Coronary artery (tissue), 2 donors: ENCODE results near the gene RAB11FIP5.
"Not testable (repeated sequence)": the region's sequence is repeated elsewhere in the genome, so short reads cannot be mapped to it uniquely, and the experiment has no call there.

Source experiments
- DNase-seq: peaks from one replicate; pipeline ENCODE4 v3.0.0-alpha.2; 2017; ENCODE audit warnings: low spot score
- H3K27ac ChIP-seq, 2 donors: fragments of 200-600 bp; sonication (generic); one replicate each; pipeline ENCODE4 v1.5.1; 2016 to 2019
- H3K4me3 ChIP-seq: fragments of 200-600 bp; sonication (generic); 2 replicates; pipeline ENCODE4 v1.5.1; 2016; ENCODE audit warnings: mild to moderate bottlenecking, moderate library complexity
- TF ChIP-seq, protein P1 (sequence below): fragments of 200-600 bp; sonication (generic); IDR thresholded peaks from one replicate; pipeline ENCODE4 v1.5.1; 2019; ENCODE audit warnings: antibody characterized with exemption

The RAB11FIP5 gene

DNA sequence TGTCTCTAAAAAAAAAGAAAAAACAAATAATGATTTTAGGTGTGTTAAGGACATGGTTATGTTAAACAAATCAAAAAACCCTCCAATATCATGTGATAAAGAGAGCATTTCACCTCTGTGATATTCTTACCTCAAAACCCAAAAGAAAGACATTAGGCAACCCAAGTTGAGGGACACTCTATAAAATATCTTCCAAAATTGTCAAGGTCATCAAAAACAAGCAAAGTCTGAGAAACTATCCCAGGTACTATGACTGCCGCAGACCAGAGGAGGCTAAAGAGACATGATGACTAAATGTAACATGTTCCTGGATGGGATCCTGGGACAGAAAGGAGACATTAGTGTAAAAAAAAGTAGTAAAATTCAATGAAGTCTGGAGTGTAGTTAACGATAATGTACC is 45.7 kb downstream of the RAB11FIP5 start:
- Histone ChIP-seq H3K4me3 (no peak overlapping the region), H3K27ac (no peak overlapping the region)
- TF ChIP-seq, protein P1, sequence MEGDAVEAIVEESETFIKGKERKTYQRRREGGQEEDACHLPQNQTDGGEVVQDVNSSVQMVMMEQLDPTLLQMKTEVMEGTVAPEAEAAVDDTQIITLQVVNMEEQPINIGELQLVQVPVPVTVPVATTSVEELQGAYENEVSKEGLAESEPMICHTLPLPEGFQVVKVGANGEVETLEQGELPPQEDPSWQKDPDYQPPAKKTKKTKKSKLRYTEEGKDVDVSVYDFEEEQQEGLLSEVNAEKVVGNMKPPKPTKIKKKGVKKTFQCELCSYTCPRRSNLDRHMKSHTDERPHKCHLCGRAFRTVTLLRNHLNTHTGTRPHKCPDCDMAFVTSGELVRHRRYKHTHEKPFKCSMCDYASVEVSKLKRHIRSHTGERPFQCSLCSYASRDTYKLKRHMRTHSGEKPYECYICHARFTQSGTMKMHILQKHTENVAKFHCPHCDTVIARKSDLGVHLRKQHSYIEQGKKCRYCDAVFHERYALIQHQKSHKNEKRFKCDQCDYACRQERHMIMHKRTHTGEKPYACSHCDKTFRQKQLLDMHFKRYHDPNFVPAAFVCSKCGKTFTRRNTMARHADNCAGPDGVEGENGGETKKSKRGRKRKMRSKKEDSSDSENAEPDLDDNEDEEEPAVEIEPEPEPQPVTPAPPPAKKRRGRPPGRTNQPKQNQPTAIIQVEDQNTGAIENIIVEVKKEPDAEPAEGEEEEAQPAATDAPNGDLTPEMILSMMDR = no peak
- no peak for DNase-seq

- not testable (repeated sequence) for H3K27ac ChIP-seq, H3K4me3 ChIP-seq
- DNase-seq = peak; percentile 41
Measured at GRCh38 chr2:73065070-73065469, 47.7 kb downstream of the RAB11FIP5 start.

GRCh38 chr2:73063909-73064875 is 48.6 kb downstream of the RAB11FIP5 start:
- Histone ChIP-seq H3K4me3 (no peak overlapping the region), H3K27ac (peak overlapping the region in 1 of 2 donors; percentile 0)
- TF ChIP-seq, protein P1 = no peak
- DNase-seq = no peak

GRCh38 chr2:73063472-73063871 is 49.3 kb downstream of the RAB11FIP5 start:
- no peak for DNase-seq
- TF ChIP-seq, protein P1 = no peak
- no peak overlapping the region for H3K27ac ChIP-seq
- no peak overlapping the region for H3K4me3 ChIP-seq

DNA sequence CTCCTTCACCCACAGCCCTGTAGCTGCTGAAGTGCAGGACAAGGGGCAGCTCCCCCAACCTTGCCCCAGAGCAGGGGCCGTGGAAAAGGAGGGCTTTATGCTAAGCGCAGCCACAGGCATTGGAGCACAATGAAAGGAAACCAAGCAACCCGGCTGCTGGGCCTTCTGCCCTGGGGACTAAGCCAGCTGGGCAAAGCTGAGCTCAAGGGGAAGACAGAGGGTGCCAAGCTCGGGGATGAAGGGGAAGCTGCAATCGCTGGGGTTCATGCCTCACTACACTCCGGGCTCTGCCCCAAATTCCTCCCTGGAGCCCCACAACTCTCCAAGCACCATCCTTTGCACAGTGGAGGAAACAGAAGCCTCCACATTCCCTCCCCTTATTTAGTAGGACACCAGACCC is 53.6 kb downstream of the RAB11FIP5 start:
- TF ChIP-seq, protein P1 = no peak
- peak; percentile 36 for DNase-seq

DNA sequence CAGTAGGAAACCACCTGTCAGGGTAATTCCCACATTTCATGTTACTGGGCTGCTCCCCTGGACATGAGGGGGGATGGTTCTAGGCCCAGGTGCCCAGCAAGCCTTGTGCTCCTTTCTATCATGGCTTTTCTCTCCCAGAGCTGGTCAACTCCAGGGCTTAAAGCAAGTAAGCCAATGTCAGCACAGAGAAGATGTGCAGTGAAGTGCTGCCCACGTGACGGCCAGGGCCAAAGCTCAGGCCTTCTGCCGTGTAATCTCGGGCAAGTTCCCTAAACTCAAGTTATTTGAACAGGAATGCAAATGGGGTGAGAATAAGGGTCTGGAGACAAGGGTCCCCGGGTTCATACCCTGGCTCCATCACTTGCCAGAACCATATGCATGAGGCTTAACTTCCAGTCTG is 57.8 kb downstream of the RAB11FIP5 start:
- DNase-seq = peak; percentile 38
- TF ChIP-seq, protein P1 = no peak
- no peak overlapping the region for H3K4me3 ChIP-seq
- no peak overlapping the region for H3K27ac ChIP-seq

More for the DNA sequence above, 53.6 kb downstream of the RAB11FIP5 start:
- Histone ChIP-seq H3K27ac (no peak overlapping the region), H3K4me3 (no peak overlapping the region)

DNA sequence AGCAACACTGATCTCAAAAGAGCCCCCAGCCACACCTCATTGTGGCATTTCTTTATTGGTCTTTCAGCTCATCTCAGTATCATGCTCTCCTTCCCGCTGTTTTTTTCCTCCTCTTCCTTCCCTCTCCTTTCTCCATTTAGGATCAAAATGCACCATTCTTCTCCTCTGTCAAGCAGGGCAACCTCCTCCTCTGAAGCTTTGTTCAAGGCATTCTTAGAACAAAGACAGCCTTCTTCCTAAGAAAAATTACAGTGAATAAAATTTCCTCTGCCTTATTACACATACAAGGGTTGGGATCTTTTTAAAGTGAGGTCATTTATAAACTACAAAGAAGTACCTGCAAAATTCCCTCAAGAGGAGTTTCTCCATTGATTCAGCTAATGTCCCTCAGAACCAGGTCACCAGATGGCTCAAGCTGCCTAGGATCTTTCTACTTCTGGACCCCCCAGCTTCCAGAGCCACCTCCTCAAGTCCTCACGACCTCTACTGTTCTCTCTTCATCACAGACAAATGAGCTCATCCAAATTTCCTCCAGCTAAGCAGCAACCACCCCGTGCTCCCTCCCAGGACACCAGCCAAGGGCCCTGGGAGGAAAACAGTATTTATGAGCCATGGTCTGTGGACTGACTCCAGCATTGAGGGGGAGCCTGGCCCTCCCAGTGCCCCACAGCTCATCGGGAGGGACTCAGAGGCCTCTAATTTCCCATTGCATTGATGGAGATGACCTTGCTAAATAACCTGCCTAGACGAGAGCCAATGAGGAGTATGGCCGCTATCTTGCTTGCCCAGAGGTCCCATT is 59.2 kb downstream of the RAB11FIP5 start:
- TF ChIP-seq, protein P1 = no peak
- DNase-seq = peak; percentile 50
- no peak overlapping the region for H3K4me3 ChIP-seq
- H3K27ac ChIP-seq = no peak overlapping the region
